NCI-H2107 (cell line): ENCODE data around the gene SLC2A9.

Experiments used
- DNase-seq: peaks from one replicate; lab custom pipeline; 2025; lab: John Stamatoyannopoulos, UW

SLC2A9 gene

DNA sequence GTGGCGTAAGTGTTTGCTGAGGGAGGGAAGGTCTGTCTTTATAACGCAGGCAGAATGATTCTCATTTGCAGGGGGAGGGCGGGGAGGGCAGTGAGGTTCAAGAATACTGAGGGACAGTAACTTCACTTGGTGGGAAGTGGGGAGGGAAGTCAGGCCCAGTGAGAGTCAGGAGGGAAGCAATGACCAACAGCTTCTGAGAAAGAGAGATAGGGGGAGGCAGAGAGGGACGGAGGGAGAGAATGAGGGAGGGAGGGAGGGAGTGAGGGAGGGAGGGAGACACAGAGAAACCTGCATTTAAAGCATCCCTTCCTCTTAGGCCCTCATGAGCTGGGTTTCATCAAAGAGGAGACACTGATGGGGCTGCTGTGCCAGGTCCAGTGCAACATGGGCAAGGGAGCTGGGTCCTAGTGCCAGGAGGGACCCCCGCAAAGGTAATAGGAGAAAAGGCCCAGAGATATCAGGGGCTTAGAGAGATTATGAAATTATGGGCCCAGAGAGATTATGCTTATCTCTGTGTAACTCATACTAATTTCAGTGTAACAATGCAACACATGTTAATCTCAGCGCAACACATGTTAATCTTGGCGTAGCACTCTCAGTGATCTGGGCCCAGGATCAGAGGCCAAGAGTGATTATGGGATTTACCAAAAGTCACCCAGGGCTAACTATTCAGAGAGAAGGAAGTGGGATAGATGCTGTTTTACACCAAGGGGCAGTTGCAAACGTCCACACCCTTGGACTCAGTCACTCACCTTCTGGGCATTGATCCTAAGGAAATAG lies 127.8 kb downstream of the SLC2A9 start:
- DNase-seq, result no peak

DNA sequence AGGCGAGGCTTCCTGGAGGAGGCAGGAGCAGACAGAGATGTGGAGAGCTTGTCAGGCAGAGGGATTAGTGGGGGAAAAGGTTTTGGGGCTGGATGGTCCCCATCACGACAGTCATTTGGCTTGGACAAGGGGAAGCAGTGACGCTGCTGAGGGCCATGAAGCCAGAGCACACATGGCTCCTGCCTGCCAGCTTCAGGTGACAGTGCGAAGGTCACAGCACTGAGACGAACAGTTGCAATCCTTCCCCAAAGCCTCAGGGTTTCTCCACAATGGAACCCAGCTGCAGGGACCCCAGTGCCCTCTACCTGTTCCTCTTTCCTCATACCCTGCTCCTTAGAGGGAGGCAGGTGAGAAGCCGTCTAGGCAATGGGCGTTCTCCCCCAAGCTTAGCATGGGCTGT lies 129.6 kb downstream of the SLC2A9 start:
- DNase-seq, result no peak

DNA sequence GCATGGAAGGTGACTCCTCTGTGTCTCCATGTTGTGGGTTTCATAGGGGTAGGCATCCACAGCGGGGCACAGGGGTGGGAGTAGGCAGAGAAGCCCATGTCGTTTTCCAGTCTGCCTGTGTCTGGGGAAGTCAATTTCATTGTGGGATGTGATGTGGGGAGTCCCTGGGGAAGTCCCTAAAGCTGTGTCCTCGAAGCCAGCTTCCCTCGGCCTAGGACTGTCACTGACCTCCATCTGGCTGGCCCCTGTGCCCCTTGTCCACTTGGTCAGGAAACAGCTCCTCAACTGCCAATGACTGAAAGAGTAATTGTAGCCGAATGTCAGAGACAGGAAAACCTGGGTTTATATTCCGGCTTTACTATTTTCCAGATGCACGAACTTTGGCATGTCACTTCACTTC lies 130.2 kb downstream of the SLC2A9 start:
- no peak for DNase-seq

DNA sequence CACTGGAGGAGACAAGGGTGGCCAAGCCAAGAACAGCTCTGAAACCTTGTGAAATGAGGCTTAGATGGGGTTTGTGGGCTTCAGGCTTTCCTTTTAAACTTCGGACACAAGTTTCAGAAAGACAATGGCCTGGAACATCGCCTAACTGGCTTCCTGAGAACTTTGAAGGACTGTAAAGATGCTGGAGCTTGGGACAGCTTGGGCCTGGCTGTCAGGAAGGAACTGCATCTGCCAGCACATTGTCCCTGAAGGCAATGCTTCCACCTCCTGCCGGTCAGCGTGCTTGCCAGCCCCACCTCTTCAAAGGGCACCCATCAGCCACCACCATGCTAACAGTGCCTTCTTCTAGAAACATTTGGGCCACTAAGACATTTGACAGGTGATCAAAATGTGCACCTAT lies 132.0 kb downstream of the SLC2A9 start:
- no peak for DNase-seq

DNA sequence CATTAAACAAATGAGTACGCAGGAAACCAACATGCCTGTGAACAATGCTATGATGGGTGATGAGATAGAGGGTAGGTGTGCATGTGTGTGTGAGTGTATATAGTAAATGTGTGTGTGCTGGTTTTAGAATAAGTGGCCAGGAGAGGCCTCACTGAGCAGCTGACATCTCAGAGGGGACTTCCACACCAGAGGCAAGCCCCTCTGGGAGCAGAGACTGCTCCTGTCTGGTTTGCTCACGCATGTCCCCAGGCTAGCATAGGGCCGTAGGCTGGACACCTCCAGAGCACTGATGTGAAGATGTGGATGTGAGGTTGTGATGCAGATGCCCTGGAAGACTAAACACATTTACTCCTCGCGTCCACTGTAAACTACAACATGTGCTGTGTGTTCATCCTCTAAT lies 135.3 kb downstream of the SLC2A9 start:
- no peak for DNase-seq

GRCh38 chr4:9880406-9881197 lies 140.7 kb downstream of the SLC2A9 start:
- no peak for DNase-seq

- DNase-seq, result no peak
Measured at GRCh38 chr4:9877123-9877522, 144.2 kb downstream of the SLC2A9 start.

DNA sequence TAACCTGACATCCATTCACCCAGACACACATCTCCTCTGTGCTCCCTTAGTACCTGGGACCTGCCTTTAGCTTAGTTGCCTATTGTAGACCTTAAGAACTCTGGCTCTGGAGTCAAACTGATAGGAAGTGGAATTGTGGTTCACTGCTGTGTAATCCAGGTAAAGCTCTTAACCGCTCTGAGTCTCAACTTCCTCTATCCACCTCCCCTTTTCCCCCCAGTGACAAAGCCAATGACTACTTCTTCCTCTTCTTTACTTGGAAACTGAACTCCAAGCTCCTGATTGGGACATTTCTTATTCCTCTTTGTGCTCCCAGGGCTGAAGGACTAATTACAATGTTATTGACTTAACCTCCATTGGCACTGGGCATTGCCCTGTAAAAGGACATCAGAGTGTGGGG lies 145.8 kb downstream of the SLC2A9 start:
- no peak for DNase-seq

DNA sequence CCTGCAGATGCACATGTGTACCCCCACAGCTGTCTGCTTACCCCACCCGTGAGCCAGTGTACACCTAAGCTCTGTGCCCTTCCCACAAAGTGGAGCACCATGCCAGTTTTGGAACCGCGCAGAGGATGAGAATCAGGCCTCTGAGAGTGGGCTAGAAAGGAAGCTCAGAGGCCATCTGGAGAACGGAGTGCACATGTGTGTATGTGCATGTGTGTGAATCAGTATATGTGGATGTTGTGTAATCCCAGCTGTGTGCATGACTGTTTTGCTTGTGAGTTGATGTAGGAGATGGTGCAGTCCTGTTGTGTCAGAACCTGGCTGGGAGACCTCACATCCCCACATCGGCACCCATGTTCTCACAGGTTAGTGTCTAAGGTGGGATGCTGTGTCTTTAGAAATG lies 146.9 kb downstream of the SLC2A9 start:
- no peak for DNase-seq

- no peak for DNase-seq
Measured at GRCh38 chr4:9870165-9870790, 151.0 kb downstream of the SLC2A9 start.

- peak; percentile 43 for DNase-seq
Measured at GRCh38 chr4:9867751-9868425, 153.4 kb downstream of the SLC2A9 start.

DNA sequence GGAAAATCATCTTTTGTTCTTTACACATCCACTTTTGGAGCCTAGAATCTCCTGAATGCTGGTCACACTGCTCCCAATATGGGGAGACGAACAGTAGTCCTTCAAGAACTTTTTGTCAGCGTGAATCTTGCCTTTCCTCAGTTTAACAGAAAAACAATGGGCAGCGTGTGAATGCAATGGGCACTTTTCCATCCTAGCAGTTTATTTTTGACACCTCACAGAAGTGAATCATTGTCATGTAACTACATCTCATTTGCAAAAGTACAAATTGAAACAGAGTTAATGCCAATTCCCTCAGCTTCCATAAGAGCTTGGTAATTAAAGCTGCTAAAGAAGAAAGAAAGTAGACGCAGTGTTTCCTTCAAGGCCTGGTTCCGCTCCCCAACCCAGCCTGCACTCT lies 154.4 kb downstream of the SLC2A9 start:
- no peak for DNase-seq

DNA sequence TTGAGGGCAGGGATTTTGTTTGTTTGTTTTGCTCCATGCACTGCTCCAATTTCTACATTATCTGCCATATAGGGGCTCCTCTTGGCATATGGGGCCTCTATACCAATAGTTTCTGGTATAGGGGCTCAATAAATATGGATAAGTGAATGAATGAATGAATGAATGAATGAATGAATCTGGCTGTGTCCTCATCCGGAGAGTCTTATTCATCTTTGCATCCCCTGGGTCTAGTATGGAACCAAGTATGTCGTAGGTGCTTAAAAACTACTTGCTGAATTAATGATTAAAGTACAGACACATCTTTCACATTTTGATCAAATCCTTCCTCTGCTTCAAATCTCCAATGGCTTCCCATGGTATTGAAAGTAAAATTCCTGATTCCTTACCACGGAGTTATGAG lies 159.7 kb downstream of the SLC2A9 start:
- no peak for DNase-seq

GRCh38 chr4:9859810-9860209 lies 161.5 kb downstream of the SLC2A9 start:
- no peak for DNase-seq

GRCh38 chr4:9849538-9849920 lies 171.8 kb downstream of the SLC2A9 start:
- DNase-seq, result no peak

DNA sequence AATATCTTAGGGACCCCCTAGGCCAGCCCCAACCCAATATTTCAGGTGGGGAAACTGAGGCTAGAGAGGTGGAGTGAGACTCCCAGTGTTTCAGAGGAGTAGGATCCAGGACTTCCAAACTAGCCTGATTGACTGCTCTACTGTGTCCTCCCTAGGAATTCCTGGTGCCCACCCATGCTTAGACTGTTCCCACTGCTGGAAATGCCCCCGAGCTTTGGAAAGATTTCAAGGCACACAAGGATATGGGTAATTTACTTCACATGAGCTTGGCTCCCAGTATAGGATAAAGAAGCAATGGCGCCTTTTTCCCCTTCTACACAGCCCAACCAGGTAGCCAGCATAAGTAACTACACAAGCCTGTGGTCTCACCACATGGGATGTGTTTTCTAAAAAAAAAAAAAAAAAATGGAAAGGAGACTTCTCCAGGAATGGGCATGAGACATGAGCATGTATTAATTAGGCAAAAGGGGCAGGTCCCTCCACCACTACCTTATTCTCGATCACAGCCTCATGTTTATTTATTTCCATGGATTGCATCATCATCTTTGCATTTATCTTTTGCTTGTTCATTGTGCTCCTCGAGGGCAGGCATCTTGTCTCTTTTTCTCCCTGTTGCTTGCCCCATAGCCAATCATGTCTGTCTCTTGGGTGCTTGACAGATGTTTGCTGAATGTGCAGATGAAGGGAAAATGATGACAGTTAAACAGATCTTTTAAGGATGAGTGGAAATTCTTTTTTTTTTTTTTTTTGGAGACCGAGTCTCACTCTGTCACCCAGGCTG lies 173.1 kb downstream of the SLC2A9 start:
- no peak for DNase-seq

GRCh38 chr4:9845791-9846493 lies 175.4 kb downstream of the SLC2A9 start:
- DNase-seq, result no peak

DNA sequence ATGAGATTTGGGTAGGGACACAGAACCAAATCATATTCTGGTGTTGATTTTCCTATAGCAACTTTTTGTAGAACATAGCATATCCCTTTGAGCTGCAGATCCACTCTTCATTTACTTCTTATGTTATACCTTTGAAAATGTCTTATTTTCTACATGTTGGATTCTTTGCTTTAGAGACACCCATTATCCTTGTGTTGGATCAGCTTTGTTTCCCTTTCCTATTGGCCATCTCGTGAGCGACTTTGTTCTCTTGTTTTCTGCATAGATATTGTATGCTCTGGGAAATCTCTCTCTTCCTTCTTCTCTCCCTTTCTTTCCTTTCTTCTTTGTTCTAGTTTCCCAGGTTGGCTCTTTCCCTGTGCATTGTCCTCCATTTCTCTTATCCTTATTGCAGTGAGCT lies 180.2 kb downstream of the SLC2A9 start:
- no peak for DNase-seq

- no peak for DNase-seq
Measured at GRCh38 chr4:9835430-9835829, 185.9 kb downstream of the SLC2A9 start.

DNA sequence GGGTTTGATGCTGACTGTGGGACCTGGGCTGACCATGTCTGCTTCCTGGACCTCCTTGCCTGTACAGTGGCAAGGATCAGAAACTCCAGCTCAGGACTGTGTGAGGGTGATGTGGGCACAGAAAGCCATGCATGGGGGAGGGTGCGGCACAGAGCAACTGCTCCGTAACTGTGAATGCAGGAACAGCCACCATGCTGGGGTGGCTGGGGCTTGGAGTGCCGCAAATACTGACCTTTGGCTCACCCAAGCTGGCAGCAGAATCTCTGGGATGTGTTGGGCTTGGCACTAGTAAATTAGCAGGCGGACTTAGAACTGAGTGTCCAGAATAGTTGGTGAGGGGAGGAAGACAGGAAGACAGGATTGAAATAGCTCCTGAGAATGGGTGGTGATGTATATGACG lies 187.9 kb downstream of the SLC2A9 start:
- no peak for DNase-seq

DNA sequence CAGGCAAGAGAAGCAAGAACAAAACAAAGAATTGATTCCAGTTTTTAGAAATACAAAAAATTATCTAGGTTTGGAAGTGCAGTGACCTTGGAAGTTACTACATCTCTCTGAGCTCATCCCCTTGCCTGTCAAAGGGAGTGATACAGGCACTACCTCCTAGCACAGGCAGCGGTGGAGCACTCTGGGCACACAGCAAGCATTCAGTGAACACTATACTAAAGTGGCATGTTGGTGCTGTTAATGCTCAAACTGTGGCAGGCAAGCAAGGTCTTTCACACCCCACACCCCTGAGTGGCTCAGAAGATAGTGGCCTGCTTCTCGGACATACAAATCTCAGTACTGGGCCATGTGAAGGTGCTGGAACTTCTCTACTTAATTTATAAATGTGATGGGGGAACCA lies 188.7 kb downstream of the SLC2A9 start:
- DNase-seq, result peak; percentile 22
